GM19238 (cell line): ENCODE results near the gene PCDH9.

ENCODE experiments used
- DNase-seq: peaks from one replicate; pipeline ENCODE4 v3.0.0; 2011; ENCODE audit warnings: low spot score; ENCODE audit not compliant: insufficient read length

The PCDH9 gene

GRCh38 chr13:66405908-66406802, 824.0 kb downstream of the PCDH9 start:
- DNase-seq = no peak

- DNase-seq = no peak
Measured at GRCh38 chr13:66402546-66402945, 827.6 kb downstream of the PCDH9 start.

GRCh38 chr13:66402066-66402465, 828.1 kb downstream of the PCDH9 start:
- no peak for DNase-seq

GRCh38 chr13:66400292-66400691, 829.8 kb downstream of the PCDH9 start:
- no peak for DNase-seq

GRCh38 chr13:66399873-66400272, 830.3 kb downstream of the PCDH9 start:
- DNase-seq = no peak

GRCh38 chr13:66397133-66397532, 833.0 kb downstream of the PCDH9 start:
- DNase-seq = no peak

GRCh38 chr13:66391322-66391721, 838.8 kb downstream of the PCDH9 start:
- no peak for DNase-seq

- no peak for DNase-seq
Measured at GRCh38 chr13:66378894-66379293, 851.2 kb downstream of the PCDH9 start.

GRCh38 chr13:66377569-66377968, 852.6 kb downstream of the PCDH9 start:
- DNase-seq = no peak

- no peak for DNase-seq
Measured at GRCh38 chr13:66375756-66376155, 854.4 kb downstream of the PCDH9 start.

GRCh38 chr13:66369666-66370065, 860.5 kb downstream of the PCDH9 start:
- DNase-seq = no peak

- no peak for DNase-seq
Measured at GRCh38 chr13:66367356-66367755, 862.8 kb downstream of the PCDH9 start.

- DNase-seq = no peak
Measured at GRCh38 chr13:66365101-66365500, 865.0 kb downstream of the PCDH9 start.

- no peak for DNase-seq
Measured at GRCh38 chr13:66364346-66364745, 865.8 kb downstream of the PCDH9 start.

- no peak for DNase-seq
Measured at GRCh38 chr13:66362485-66362884, 867.7 kb downstream of the PCDH9 start.

- DNase-seq = no peak
Measured at GRCh38 chr13:66359910-66360552, 870.1 kb downstream of the PCDH9 start.

- DNase-seq = no peak
Measured at GRCh38 chr13:66359393-66359792, 870.7 kb downstream of the PCDH9 start.

- no peak for DNase-seq
Measured at GRCh38 chr13:66358564-66358963, 871.6 kb downstream of the PCDH9 start.

- DNase-seq = no peak
Measured at GRCh38 chr13:66357463-66357862, 872.7 kb downstream of the PCDH9 start.

- no peak for DNase-seq
Measured at GRCh38 chr13:66354879-66355751, 875.0 kb downstream of the PCDH9 start.

GRCh38 chr13:66353664-66354063, 876.5 kb downstream of the PCDH9 start:
- DNase-seq = no peak

GRCh38 chr13:66349966-66350365, 880.2 kb downstream of the PCDH9 start:
- DNase-seq = no peak
